GM21367 (cell line): Measurements from ENCODE around the gene RET.

Source experiments
- ATAC-seq: cut with Tn5 transposase; IDR thresholded peaks from one replicate; pipeline ENCODE4 v1.9.1; 2021; ENCODE audit not compliant: unreplicated experiment

RET gene

GRCh38 chr10:43119416-43120115, 42.7 kb downstream of the RET start:
- ATAC-seq: no peak

- ATAC-seq: no peak
Observed at GRCh38 chr10:43120116-43120928, 43.5 kb downstream of the RET start.

DNA sequence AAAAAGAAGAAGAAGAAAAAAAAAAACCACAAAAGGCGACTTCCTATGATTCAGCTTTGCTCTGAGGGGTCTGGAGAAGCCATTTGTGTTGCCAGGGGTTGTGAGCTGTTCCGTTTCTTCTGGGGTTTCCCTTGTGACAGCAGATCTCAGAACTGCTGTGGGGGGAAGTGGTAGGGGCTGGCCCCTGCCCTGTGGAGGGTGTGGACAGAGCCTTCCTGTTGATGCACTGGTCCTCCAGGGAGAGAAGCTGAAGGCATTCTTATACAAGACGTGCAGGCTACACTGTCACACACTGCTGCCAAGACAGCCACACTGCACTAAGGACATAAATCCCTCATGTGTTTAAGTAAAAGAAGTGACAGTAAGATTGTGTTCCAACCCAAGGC, 44.1 kb downstream of the RET start:
- peak; percentile 82 for ATAC-seq

GRCh38 chr10:43121444-43121843, 44.6 kb downstream of the RET start:
- no peak for ATAC-seq

DNA sequence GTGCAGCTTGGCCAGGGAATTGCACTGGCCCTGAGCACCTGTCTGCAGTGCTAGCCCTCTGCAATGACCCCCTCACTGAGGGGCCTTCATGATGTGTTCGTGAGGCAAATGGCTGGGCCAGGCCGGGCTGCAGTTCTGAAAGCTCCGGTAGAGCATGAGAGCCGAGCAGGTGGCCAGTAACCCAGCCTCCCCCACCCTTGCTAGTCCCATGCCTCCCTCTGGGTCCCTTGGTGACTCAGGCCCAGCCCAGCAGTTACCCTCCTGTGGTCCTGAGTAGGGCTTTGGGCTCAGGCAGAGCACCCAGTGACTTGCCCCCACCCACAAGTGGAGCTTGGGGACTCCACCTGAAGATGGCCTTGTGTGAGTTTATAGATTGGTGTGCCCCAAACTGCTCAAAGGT, 45.2 kb downstream of the RET start:
- ATAC-seq: no peak

DNA sequence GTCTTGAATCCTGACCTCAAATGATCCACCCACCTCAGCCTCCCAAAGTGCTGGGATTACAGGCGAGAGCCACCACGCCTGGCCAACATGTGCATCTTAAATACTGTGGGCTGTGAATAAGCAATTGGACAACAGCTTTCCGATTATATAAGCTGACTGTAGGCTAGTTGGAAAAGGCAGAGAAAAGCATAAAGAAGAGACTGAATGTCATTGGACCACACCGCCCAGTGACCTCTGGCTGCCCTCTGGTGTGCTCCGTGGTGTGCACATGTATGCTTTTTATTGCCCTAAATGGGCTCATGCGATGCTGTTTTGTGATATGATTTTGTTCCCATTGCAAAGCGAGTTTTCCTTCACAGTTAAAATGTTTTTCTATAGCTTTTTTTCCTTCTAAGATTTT, 46.0 kb downstream of the RET start:
- ATAC-seq: no peak

- ATAC-seq: no peak
Observed at GRCh38 chr10:43123361-43124093, 46.7 kb downstream of the RET start.

DNA sequence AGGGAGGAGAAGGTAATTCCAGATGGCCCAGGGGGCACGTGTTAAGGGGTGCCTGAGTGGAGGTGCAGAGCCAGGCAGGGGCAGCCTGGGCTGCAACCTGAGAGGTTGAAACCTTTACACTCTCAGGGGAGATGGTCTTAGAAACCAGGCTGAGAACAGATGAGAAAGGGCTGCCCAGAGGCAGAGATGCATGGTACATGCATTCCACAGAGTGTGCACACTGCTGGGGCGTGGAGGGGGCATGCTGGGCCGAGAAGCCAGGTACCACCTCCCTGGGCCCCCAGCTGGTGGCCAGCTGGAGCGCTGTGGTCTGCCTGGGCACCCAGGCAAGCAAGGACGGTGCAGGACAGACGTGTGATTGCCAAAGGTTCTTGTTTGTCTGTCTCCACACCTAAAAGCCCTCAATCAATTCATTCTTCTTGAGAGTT, 47.2 kb downstream of the RET start:
- ATAC-seq: no peak

DNA sequence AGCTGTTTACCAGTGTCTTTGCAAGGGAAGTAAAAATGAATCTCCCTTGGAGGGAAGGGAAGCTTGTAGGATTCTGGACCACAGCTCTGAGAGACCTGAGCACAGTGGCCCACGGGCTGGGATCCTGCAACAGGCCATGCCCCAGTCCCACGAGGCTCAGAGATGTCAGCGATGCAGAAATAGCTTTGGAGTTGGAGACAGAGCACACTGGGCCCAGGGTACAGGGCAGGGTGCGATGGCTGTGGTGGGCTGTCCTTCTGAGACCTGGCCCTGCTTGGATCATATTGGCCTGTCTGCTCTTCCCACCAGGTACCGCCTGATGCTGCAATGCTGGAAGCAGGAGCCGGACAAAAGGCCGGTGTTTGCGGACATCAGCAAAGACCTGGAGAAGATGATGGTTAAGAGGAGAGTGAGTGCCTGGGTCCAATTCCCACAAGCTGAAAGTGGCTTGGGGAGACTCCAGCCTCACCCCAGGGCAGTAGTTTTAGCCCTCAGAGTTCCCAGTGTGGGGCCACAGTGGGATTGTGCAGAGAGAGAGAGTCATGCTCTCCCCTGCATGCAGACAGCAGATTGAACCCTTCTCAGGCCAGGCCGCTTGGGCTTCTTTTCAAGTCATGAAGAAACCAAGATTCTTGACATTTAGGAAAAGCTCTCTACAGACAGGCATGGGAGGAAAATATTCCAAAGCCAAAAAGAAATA, 47.9 kb downstream of the RET start:
- ATAC-seq: no peak

GRCh38 chr10:43125274-43125845, 48.5 kb downstream of the RET start:
- no peak for ATAC-seq

- no peak for ATAC-seq
Observed at GRCh38 chr10:43125881-43126731, 49.2 kb downstream of the RET start.

- peak; percentile 36 for ATAC-seq
Observed at GRCh38 chr10:43126759-43127424, 50.0 kb downstream of the RET start.

- ATAC-seq: no peak
Observed at GRCh38 chr10:43127442-43127841, 50.6 kb downstream of the RET start.

- no peak for ATAC-seq
Observed at GRCh38 chr10:43128331-43128730, 51.5 kb downstream of the RET start.

- peak; percentile 75 for ATAC-seq
Observed at GRCh38 chr10:43128958-43129706, 52.3 kb downstream of the RET start.

DNA sequence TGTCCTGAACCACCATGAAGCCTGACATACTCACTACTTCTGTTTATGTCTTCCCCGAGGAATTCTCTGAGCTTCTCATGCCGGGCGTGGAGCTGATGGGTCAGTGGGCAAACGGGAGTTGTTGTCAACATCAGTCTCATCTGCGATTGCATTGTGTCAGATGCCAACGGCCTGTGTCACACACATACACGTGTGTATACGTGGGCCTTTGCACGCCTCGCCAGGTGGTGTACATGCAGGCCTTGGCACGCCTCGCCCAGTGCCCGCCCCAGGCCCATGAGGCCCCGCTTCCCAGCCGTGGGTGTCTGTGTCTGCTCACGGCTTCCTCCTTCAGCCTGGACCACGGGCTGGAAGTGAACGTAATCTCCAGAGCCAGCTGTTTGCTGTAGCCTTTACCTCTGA, 53.9 kb downstream of the RET start:
- no peak for ATAC-seq

DNA sequence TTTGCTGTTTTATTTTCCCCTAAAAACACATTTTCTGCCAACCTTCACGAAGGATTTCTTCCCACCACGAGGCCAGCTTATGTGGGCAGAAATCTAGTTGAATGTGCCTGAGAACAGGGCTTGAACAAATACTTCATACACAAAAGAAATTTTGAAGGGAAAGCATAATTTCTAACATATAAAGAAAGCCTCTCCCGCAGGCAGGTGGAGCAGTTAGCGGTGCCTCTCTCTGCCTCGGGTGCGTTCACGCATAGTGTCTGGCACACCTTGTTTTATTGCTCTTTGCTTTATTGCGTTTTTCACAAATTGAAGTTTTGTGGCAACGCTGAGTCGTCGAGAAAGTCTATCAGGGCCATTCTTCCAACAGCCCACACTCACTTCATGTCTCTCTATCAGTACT, 54.4 kb downstream of the RET start:
- no peak for ATAC-seq

GRCh38 chr10:43131906-43132305, 55.0 kb downstream of the RET start:
- no peak for ATAC-seq
